ENCODE measurements around the gene CHODL.

GRCh38 chr21:18248171-18248570 lies 3.5 kb downstream of the CHODL start:
- TF ChIP-seq CTCF (IDR thresholded peaks at IDR 0.05) (no peak), POLR2A (IDR thresholded peaks at IDR 0.05) (no peak)
